Anterior cingulate cortex (tissue), 58 donors: Measurements from ENCODE around the gene LCE3C.
"Not testable (repeated sequence)": the region's sequence is repeated elsewhere in the genome, so short reads cannot be mapped to it uniquely, and the experiment has no call there.

Experiments
- DNase-seq, 58 donors: peaks; one replicate each; lab custom pipeline; 2025; lab: John Stamatoyannopoulos, UW

Gene LCE3C

GRCh38 chr1:152599934-152600333, at the start of gene LCE3C:
LCE3C (plus strand) TSS chr1:152600234; CDS start chr1:152600732, 498 bp downstream.
- no peak for DNase-seq

DNA sequence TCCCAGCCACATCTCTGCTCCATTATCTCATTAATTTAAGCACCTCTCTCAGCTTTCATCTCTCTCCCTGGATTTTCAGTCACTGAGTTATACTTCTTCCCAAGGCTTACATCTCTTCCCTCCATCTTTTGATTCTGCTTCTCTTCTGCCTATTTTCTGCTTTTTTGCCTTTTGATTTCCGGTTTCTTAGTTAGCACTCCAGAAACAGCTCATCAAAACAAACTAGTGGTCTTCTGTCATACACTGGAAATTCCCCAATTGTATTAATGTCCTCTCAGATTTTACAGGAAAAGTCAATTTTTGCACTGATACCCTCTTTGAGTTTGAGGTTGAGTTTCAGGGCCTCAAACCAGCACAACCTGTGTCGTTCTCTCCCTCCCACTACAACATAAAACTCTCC, 34.9 kb upstream of the LCE3C start:
- no peak for DNase-seq

DNA sequence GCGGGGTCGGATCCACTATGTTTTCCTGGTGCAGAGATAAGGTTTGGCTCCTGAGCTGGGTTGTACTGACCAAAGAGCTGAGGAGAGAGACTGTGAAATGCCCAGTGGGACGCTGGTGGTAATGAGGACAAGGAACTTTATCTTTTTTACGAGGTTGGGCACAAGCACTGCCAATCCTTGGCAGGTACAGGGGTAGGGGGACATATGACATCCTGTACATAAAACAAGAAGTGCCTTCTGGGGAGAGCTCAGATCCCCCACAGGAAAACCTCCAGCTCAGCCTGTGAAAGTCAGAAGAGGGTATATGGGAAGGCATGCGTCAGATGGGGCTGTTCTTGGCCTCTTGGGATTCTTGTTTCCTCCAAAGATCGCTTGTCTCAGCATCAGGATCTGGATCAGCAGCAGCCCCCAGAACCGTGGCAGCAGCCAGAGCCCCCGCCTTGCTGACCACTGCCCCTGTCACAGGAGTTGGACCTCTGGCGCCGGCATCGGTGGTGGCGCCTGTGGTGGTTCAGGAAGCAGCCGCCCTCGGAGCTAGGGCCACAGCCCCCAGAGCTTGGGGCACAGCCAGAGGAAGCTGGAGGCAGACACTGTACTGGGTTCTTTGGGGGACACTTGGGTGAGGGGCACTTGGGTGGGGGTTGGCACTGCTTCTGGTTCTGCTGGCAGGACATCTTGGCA, 34.4 kb upstream of the LCE3C start:
- no peak for DNase-seq

- DNase-seq, result no peak
Measured at GRCh38 chr1:152566681-152567080, 33.4 kb upstream of the LCE3C start, which contains the start of gene LCE3E. LCE3E (minus strand) TSS chr1:152566780; CDS start chr1:152566208, 572 bp downstream.

DNA sequence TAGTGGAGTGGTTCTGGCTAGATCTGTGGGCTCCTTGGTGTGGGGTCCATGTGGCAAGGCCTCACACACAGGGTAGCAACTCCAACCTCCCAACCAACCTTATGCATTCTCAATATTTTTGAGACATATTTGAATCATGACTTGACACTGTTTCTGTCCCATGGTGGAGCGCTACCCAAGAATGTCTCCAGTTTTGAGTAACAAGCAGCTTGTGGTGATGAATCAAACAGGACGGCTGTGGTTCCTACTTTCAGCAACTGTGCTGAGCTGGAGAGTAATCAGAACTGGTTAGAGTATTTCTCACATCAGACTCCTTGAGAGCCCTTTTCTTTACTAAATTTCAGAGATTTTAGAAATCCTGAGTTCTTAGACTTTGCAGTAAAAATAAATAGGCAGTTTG, 22.9 kb upstream of the LCE3C start:
- no peak for DNase-seq

DNA sequence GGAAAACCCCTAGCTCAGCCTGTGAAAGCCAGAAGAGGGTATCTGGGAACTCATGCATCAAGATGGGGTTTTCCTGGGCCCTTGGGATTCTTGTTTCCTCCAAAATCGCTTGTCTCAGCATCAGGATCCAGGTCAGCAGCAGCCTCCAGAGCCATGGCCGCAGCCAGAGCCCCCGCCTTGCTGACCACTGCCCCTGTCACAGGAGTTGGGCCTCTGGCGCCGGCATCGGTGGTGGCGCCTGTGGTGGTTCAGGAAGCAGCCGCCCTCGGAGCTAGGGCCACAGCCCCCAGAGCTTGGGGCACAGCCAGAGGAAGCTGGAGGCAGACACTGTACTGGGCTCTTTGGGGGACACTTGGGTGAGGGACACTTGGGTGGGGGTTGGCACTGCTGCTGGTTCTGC, 20.5 kb upstream of the LCE3C start:
- not testable (repeated sequence) for DNase-seq

GRCh38 chr1:152580433-152580832, 19.6 kb upstream of the LCE3C start, which contains the start of gene LCE3D:
LCE3D (minus strand) TSS chr1:152580516; CDS start chr1:152579936, 580 bp downstream.
- no peak for DNase-seq

- DNase-seq, result no peak
Measured at GRCh38 chr1:152582647-152583046, 17.4 kb upstream of the LCE3C start.

GRCh38 chr1:152585586-152585985, 14.4 kb upstream of the LCE3C start:
- DNase-seq, result no peak

GRCh38 chr1:152596986-152597385, 3.0 kb upstream of the LCE3C start:
- no peak for DNase-seq

DNA sequence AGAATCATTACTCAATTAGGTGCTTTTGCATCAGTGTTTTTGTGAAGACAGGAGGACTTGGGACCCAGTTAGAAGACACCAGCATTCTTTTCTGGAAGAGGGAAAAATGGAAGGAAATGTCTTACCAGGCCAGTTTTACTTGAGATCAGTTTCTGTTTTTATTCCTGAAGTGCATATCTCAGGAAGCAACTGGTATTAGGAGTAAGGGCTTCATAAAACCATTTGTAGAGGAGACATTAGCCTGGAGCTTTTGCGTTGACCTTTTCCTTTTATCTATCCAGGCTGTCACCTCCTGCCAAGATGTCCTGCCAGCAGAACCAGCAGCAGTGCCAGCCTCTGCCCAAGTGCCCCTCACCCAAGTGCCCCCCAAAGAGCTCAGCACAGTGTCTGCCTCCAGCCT, 13.5 kb downstream of the LCE3C start, which contains the start of gene LCE3B:
Gene LCE3B (plus strand): TSS at position 301 of the 400 bp plus-strand sequence. CDS start 0 bp downstream, at position 301.
- DNase-seq, result no peak

DNA sequence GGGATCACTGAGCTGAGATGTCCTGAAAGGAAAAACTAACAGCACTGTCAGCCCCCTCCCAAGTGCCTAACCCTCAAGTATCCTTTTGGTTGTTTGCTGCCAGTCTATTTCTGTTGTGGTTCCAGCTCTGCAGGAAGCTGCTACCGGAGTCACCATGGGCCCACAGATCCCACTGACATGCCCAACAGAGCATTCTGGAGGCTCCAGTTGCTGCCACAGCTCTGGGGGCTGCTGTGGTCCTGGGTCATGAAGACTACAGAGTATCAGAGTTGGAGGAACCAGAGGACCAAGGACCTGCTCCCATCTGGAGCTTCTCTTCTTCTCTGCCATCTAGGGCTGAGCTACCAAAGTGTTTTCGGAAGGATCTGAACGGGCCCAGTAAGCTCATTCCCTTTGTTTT, 22.0 kb downstream of the LCE3C start:
- no peak for DNase-seq

- DNase-seq, result no peak
Measured at GRCh38 chr1:152622803-152623202, 22.8 kb downstream of the LCE3C start, which contains the start of gene LCE3A. LCE3A (minus strand) TSS chr1:152623103; CDS start chr1:152623103, 0 bp downstream.

DNA sequence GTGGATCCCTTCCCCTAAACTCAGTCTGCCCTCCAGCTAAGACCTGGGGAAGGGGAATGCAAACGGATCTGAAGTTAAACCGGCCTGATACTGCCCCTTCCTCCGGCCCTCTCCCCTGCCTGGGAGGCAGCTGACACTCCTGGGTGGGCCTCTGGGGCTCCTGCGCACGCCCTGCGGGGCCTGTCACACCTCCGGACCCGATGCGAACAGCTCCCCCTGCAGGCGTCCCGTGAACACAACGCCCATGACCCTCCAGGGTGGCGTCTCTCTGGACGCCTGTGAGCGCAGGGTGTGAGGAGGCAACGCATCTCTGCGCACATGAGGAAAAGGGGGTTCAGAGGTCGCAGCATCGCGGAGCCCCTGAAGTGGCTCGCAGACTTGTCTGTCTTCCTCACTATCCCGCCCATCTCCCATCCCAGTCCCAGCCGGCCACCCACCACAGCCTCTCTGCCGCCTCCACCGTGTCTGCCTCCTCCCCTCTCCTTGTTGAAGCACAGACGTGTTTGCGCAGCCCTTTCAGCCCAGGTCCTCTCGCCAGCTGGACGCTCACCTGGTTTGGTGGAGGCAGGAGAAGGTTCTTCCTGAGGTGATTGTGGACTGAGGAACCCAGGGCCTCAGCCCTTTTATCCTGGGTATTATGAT, 23.3 kb downstream of the LCE3C start:
- DNase-seq, result no peak

GRCh38 chr1:152626744-152627143, 26.7 kb downstream of the LCE3C start:
- no peak for DNase-seq

- DNase-seq, result no peak
Measured at GRCh38 chr1:152630596-152630995, 30.6 kb downstream of the LCE3C start.

DNA sequence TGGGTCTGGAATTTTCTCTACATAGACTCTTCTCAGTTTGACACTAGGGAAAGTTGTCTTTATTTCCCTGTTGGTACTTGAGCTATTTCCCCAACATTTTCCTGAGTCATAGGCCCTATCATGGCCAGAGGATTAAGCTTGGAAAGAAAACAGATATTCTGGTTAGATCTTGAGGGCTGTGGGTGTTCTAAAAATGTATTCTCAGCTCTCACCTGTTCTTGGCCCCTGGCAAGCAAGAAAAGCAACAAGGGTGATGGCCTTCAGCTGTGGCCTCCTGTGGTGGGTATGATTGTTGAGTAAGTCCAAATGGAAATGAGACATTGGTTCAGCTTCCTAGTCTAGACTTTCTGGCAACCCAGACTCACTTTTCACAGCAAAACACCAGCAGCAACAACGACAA, 40.3 kb downstream of the LCE3C start:
- DNase-seq, result no peak

- DNase-seq, result no peak
Measured at GRCh38 chr1:152643945-152644344, 43.9 kb downstream of the LCE3C start.

DNA sequence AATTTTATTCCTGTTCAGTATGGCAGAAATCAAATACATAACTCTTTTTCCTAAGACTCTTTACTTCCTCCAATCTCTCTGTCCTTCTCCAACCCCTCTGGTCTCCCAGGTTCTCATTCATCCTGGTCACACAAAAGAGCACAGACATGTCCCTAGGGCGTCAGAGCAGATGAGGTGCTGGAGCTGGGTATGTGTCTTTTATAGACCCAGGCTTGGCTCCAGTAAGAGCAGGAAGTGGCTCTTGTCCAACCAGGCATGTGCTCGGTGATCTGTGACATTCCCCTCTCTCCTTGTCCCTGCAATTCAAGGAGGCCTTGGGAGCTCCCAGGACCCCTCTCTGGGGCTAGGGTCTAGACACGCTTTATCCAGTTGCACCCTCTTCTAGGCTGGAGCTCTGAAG, 45.1 kb downstream of the LCE3C start:
- DNase-seq, result no peak

- DNase-seq, result no peak
Measured at GRCh38 chr1:152646656-152647055, 46.6 kb downstream of the LCE3C start.
